ENCODE results near the gene ATP2B2. TPM values are rescaled to one million over a fixed set of nuclear protein-coding genes. Genes with fewer than 3 reads are reported as not detected.

The ATP2B2 gene
- total RNA-seq, 4 donors from 2014 or later: 0.11 to 0.42 (median 0.15) TPM; not detected in 1

GRCh38 chr3:10352146-10352911 lies 153.1 kb downstream of the ATP2B2 start:
- 40 to 47% methylated on average over 10 to 13 of the region's 14 CpGs for WGBS, 2 donors
- no peak overlapping the region for H3K27ac ChIP-seq
- intact Hi-C loops (cut with DNase I): no loop called here

GRCh38 chr3:10351013-10351735 lies 154.2 kb downstream of the ATP2B2 start:
- no peaks in the 10 kb centered on the region for H3K9me3 ChIP-seq
- 58 to 62% methylated on average over 13 of the region's 13 CpGs for WGBS, 2 donors
- no peak for DNase-seq
- H3K27me3 ChIP-seq: no peaks in the 10 kb centered on the region
- H3K4me3 ChIP-seq (replicated peaks in 1 of 3): no peak overlapping the region
- no peaks in the 10 kb centered on the region for H3K36me3 ChIP-seq
- no peaks in the 10 kb centered on the region for H3K4me1 ChIP-seq
- intact Hi-C loops (cut with DNase I): no loop called here
- H3K27ac ChIP-seq: no peak overlapping the region
- no peak for TF ChIP-seq POLR2A (IDR thresholded peaks at IDR 0.05)
- TF ChIP-seq CTCF (IDR thresholded peaks at IDR 0.05): no peak

More at GRCh38 chr3:10352146-10352911, 153.1 kb downstream of the ATP2B2 start:
- no peak for DNase-seq
- Histone ChIP-seq H3K36me3 (no peaks in the 10 kb centered on the region), H3K4me3 (replicated peaks in 1 of 3) (no peak overlapping the region), H3K9me3 (no peaks in the 10 kb centered on the region), H3K27me3 (no peaks in the 10 kb centered on the region), H3K4me1 (no peaks in the 10 kb centered on the region)
- TF ChIP-seq CTCF (IDR thresholded peaks at IDR 0.05) (no peak), POLR2A (IDR thresholded peaks at IDR 0.05) (no peak)

GRCh38 chr3:10350324-10350985 lies 154.9 kb downstream of the ATP2B2 start:
- intact Hi-C loops (cut with DNase I): no loop called here
- no peak for DNase-seq
- 86 to 88% methylated on average over 9 to 22 of the region's 22 CpGs for WGBS, 2 donors

GRCh38 chr3:10349801-10350200 lies 155.6 kb downstream of the ATP2B2 start:
- no peak overlapping the region for H3K27ac ChIP-seq
- H3K27me3 ChIP-seq: no peaks in the 10 kb centered on the region
- TF ChIP-seq CTCF (IDR thresholded peaks at IDR 0.05): no peak
- no peak for TF ChIP-seq POLR2A (IDR thresholded peaks at IDR 0.05)
- H3K36me3 ChIP-seq: no peaks in the 10 kb centered on the region
- intact Hi-C loops (cut with DNase I): no loop called here
- no peak overlapping the region for H3K4me3 ChIP-seq (replicated peaks in 1 of 3)
- 84 to 88% methylated on average over 8 of the region's 10 CpGs for WGBS, 2 donors
- no peaks in the 10 kb centered on the region for H3K9me3 ChIP-seq
- DNase-seq: no peak
- H3K4me1 ChIP-seq: no peaks in the 10 kb centered on the region

More at GRCh38 chr3:10350324-10350985, 154.9 kb downstream of the ATP2B2 start:
- no peak for TF ChIP-seq POLR2A (IDR thresholded peaks at IDR 0.05)
- TF ChIP-seq CTCF (IDR thresholded peaks at IDR 0.05): no peak
- Histone ChIP-seq H3K4me1 (no peaks in the 10 kb centered on the region), H3K27me3 (no peaks in the 10 kb centered on the region), H3K36me3 (no peaks in the 10 kb centered on the region), H3K4me3 (replicated peaks in 1 of 3) (no peak overlapping the region), H3K9me3 (no peaks in the 10 kb centered on the region), H3K27ac (no peak overlapping the region)

All from thyroid gland (tissue), 4 donors.